HepG2 (cell line): ENCODE data around the gene TST. TPM values are rescaled to one million over a fixed set of nuclear protein-coding genes. Genes with fewer than 3 reads are reported as not detected.
A peak's percentile ranks its signal among the peaks of the same experiment; 100 is the strongest.

Experiments used
- AGO2 ChIP-seq: fragments of 200-400 bp; formaldehyde crosslinking; optimal IDR thresholded peaks from 2 replicates; pipeline ENCODE3; 2017; ENCODE audit warnings: mild to moderate bottlenecking, low read depth, low read length, moderate library complexity
- ARNT ChIP-seq: fragments of 450-650 bp; IDR thresholded peaks from 2 replicates; pipeline ENCODE4 v1.6.1; 2017
- ETS1 ChIP-seq: sonication (generic); formaldehyde crosslinking; IDR thresholded peaks from 2 replicates; pipeline ENCODE4 v1.4.0; 2020; ENCODE audit warnings: missing genetic modification reagents
- GMEB1 ChIP-seq: sonication (generic); formaldehyde crosslinking; IDR thresholded peaks from 2 replicates; pipeline ENCODE4 v1.5.1; 2020; ENCODE audit warnings: missing genetic modification reagents, mild to moderate bottlenecking, borderline replicate concordance
- HBP1 ChIP-seq: IDR thresholded peaks from 2 replicates; pipeline ENCODE4 v1.6.1; 2016; ENCODE audit warnings: low read depth, control low read depth
- IRF2 ChIP-seq: IDR thresholded peaks from 2 replicates; pipeline ENCODE4 v1.6.1; 2018; ENCODE audit warnings: missing genetic modification reagents, missing compliant biosample characterization
- JUND ChIP-seq: sonication (generic); formaldehyde crosslinking; IDR thresholded peaks from 2 replicates; pipeline ENCODE4 v1.8.0; 2022; ENCODE audit warnings: mild to moderate bottlenecking, missing genetic modification reagents
- KLF11 ChIP-seq: IDR thresholded peaks from 2 replicates; pipeline ENCODE4 v1.6.1; 2016; ENCODE audit warnings: missing compliant biosample characterization
- MTF2 ChIP-seq: sonication (generic); formaldehyde crosslinking; IDR thresholded peaks from 2 replicates; pipeline ENCODE4 v1.5.0; 2020; ENCODE audit warnings: missing genetic modification reagents, borderline replicate concordance
- NCOA5 ChIP-seq: sonication (generic); formaldehyde crosslinking; IDR thresholded peaks from 2 replicates; pipeline ENCODE4 v1.4.0; 2020; ENCODE audit warnings: missing genetic modification reagents
- NFKB2 ChIP-seq: sonication (generic); formaldehyde crosslinking; IDR thresholded peaks from 2 replicates; pipeline ENCODE4 v1.4.0; 2020; ENCODE audit warnings: missing genetic modification reagents, borderline replicate concordance
- PATZ1 ChIP-seq: sonication (generic); formaldehyde crosslinking; IDR thresholded peaks from 2 replicates; pipeline ENCODE4 v1.4.0; 2020; ENCODE audit warnings: missing genetic modification reagents
- SKI ChIP-seq: fragments of 450-650 bp; IDR thresholded peaks from one replicate; pipeline ENCODE4 v1.6.1; 2018; ENCODE audit warnings: mild to moderate bottlenecking; ENCODE audit not compliant: partially characterized antibody
- TEAD3 ChIP-seq: optimal IDR thresholded peaks from 2 replicates; pipeline ENCODE3; 2016; ENCODE audit warnings: borderline replicate concordance
- TFDP2 ChIP-seq: sonication (generic); formaldehyde crosslinking; IDR thresholded peaks from 2 replicates; pipeline ENCODE4 v1.4.0; 2020; ENCODE audit warnings: missing genetic modification reagents
- TRIM24 ChIP-seq: sonication (generic); formaldehyde crosslinking; IDR thresholded peaks from 2 replicates; pipeline ENCODE4 v1.8.0; 2022; ENCODE audit warnings: mild to moderate bottlenecking, missing genetic modification reagents
- XRCC5 ChIP-seq: fragments of 200-400 bp; formaldehyde crosslinking; optimal IDR thresholded peaks from 2 replicates; pipeline ENCODE3; 2017; ENCODE audit warnings: mild to moderate bottlenecking, low read length
- ZNF20 ChIP-seq: sonication (generic); formaldehyde crosslinking; IDR thresholded peaks from 2 replicates; pipeline ENCODE4 v1.4.0; 2020; ENCODE audit warnings: mild to moderate bottlenecking, moderate library complexity, missing genetic modification reagents
- ZNF432 ChIP-seq: sonication (generic); formaldehyde crosslinking; IDR thresholded peaks from 2 replicates; pipeline ENCODE4 v1.5.0; 2020; ENCODE audit warnings: missing genetic modification reagents, mild to moderate bottlenecking, borderline replicate concordance
- ZNF546 ChIP-seq: sonication (generic); formaldehyde crosslinking; conservative IDR thresholded peaks from 2 replicates; pipeline ENCODE4 v1.8.1; 2023; ENCODE audit warnings: mild to moderate bottlenecking, missing genetic modification reagents
- ZNF556 ChIP-seq: sonication (generic); formaldehyde crosslinking; IDR thresholded peaks from 2 replicates; pipeline ENCODE4 v1.4.0; 2020; ENCODE audit warnings: mild to moderate bottlenecking, missing genetic modification reagents, borderline replicate concordance
- ZNF598 ChIP-seq: sonication (generic); formaldehyde crosslinking; IDR thresholded peaks from 2 replicates; pipeline ENCODE4 v1.5.1; 2020; ENCODE audit warnings: mild to moderate bottlenecking, missing genetic modification reagents, borderline replicate concordance
- ZNF619 ChIP-seq: sonication (generic); formaldehyde crosslinking; IDR thresholded peaks from 2 replicates; pipeline ENCODE4 v1.4.0; 2020; ENCODE audit warnings: mild to moderate bottlenecking, missing genetic modification reagents
- ZNF790 ChIP-seq: sonication (generic); formaldehyde crosslinking; IDR thresholded peaks from 2 replicates; pipeline ENCODE4 v1.8.0; 2022; ENCODE audit warnings: missing genetic modification reagents, mild to moderate bottlenecking, borderline replicate concordance
- ZNF878 ChIP-seq: sonication (generic); formaldehyde crosslinking; IDR thresholded peaks from 2 replicates; pipeline ENCODE4 v1.8.1; 2023; ENCODE audit warnings: mild to moderate bottlenecking, missing genetic modification reagents, moderate library complexity
- ZNF891 ChIP-seq: sonication (generic); formaldehyde crosslinking; IDR thresholded peaks from 2 replicates; pipeline ENCODE4 v1.5.0; 2020; ENCODE audit warnings: mild to moderate bottlenecking, missing genetic modification reagents
- polyA plus RNA-seq, 8 experiments: library from polyadenylated mRNA; depleted of rRNA in 3 of 8; stranded (reverse) in 7 of 8; unstranded in 1 of 8; fragments of >200 nt; fragmentation: Illumina TruSeq in 4 of 8; extraction: Trizol in 4 of 8; gene quantifications; 2 replicates each; pipeline versions ENCODE4 v1.2.1 to v1.2.3, GENCODE V29; 2011 to 2016; ENCODE audit warnings: low read depth in 4 of 8, missing spikeins in 1 of 8, mixed read lengths in 1 of 8; ENCODE audit not compliant: insufficient read depth in 1 of 8
- total RNA-seq, 5 experiments: library from RNA; depleted of rRNA; stranded (reverse); fragments of >200 nt; fragmentation: Illumina TruSeq; extraction: Trizol; gene quantifications; 2 replicates each; pipeline ENCODE4 v1.2.3, GENCODE V29; 2016; ENCODE audit warnings: low read depth in 1 of 5

Gene TST
- total and polyA plus RNA-seq, 2 of the 13 experiments (the other 11 are each of a cell fraction or from before 2014, with no cell fraction given), result 44.6 to 63.6 TPM

GRCh38 chr22:37018815-37019308 lies 385 bp downstream of the TST start (continued):
- TF ChIP-seq HBP1 (CRISPR knock-in tag), result no peak
- TF ChIP-seq ZNF556 (CRISPR knock-in tag), result no peak
- TF ChIP-seq JUND (CRISPR knock-in tag), result no peak
- no peak for TF ChIP-seq ZNF20 (CRISPR knock-in tag)
- TF ChIP-seq KLF11, result no peak
- TF ChIP-seq ZNF546 (CRISPR knock-in tag), result no peak
- TF ChIP-seq XRCC5, result no peak
- TF ChIP-seq ZNF432, result no peak
- no peak for TF ChIP-seq ZNF878 (CRISPR knock-in tag)
- no peak for TF ChIP-seq TRIM24
- TF ChIP-seq AGO2, result peak; percentile 67
- TF ChIP-seq PATZ1 (CRISPR knock-in tag), result peak; percentile 92
- no peak for TF ChIP-seq TFDP2 (CRISPR knock-in tag)
- TF ChIP-seq IRF2, result no peak
- 0 out of 2 replicates have a peak, but pooled peaks have one; percentile 57 for TF ChIP-seq ZNF790 (CRISPR knock-in tag)
- TF ChIP-seq ZNF891 (CRISPR knock-in tag), result no peak
- TF ChIP-seq ARNT, result no peak
- no peak for TF ChIP-seq ETS1
- no peak for TF ChIP-seq GMEB1 (CRISPR knock-in tag)
- TF ChIP-seq MTF2, result no peak
- TF ChIP-seq ZNF598 (CRISPR knock-in tag), result no peak
- no peak for TF ChIP-seq NFKB2 (CRISPR knock-in tag)
- no peak for TF ChIP-seq TEAD3 (CRISPR knock-in tag)
- TF ChIP-seq ZNF619, result no peak
- TF ChIP-seq NCOA5 (CRISPR knock-in tag), result no peak
- TF ChIP-seq SKI, result no peak
